OCI-M2 (cell line): ENCODE results near the gene ANO9.
A peak's percentile ranks its signal among the peaks of the same experiment; 100 is the strongest.

ENCODE experiments used
- DNase-seq: peaks from one replicate; lab custom pipeline; 2025; ENCODE audit not compliant: unreplicated experiment; lab: John Stamatoyannopoulos, UW

ANO9 gene

GRCh38 chr11:452916-453527 lies 11.2 kb upstream of the ANO9 start:
- DNase-seq, result no peak

- no peak for DNase-seq
Measured at GRCh38 chr11:452203-452744, 10.5 kb upstream of the ANO9 start.

GRCh38 chr11:451738-452137 lies 9.9 kb upstream of the ANO9 start:
- DNase-seq, result no peak

- no peak for DNase-seq
Measured at GRCh38 chr11:450809-451451, 9.1 kb upstream of the ANO9 start.

GRCh38 chr11:449889-450808 lies 8.3 kb upstream of the ANO9 start, which contains the start of gene PTDSS2:
Gene PTDSS2 (plus strand): TSS chr11:450279. CDS start chr11:450456, 177 bp downstream.
- peak; percentile 66 for DNase-seq

- peak; percentile 75 for DNase-seq
Measured at GRCh38 chr11:447923-448731, 6.3 kb upstream of the ANO9 start.

GRCh38 chr11:446891-447290 lies 5.1 kb upstream of the ANO9 start:
- DNase-seq, result no peak

GRCh38 chr11:445765-446588 lies 4.2 kb upstream of the ANO9 start:
- no peak for DNase-seq

- DNase-seq, result no peak
Measured at GRCh38 chr11:444396-445144, 2.8 kb upstream of the ANO9 start.

- no peak for DNase-seq
Measured at GRCh38 chr11:443542-444199, 1.9 kb upstream of the ANO9 start.

GRCh38 chr11:442611-443081 lies 835 bp upstream of the ANO9 start:
- no peak for DNase-seq

GRCh38 chr11:441043-441417 lies 781 bp downstream of the ANO9 start:
- DNase-seq, result no peak

- DNase-seq, result no peak
Measured at GRCh38 chr11:440065-441042, 1.5 kb downstream of the ANO9 start.

- no peak for DNase-seq
Measured at GRCh38 chr11:439315-440064, 2.3 kb downstream of the ANO9 start.

GRCh38 chr11:438101-438844 lies 3.5 kb downstream of the ANO9 start:
- DNase-seq, result no peak
